Measurements from ENCODE around the gene GFRA3. TPM values are rescaled to one million over a fixed set of nuclear protein-coding genes. Genes with fewer than 3 reads are reported as not detected.

Gene GFRA3
- polyA plus RNA-seq, 1 experiment: not detected

- POLR2A ChIA-PET: no interaction called here
- CTCF ChIA-PET: interaction anchor here (1.7 kb wide), 1 partner anchor 12 kb away, joined by 4 read pairs; no protein-coding TSS in a partner anchor
Measured at GRCh38 chr5:138271281-138271680, 3.1 kb downstream of the GFRA3 start.

GRCh38 chr5:138264183-138264582 is 10.2 kb downstream of the GFRA3 start:
- ChIA-PET POLR2A (no interaction called here), CTCF (interaction anchor here (1.5 kb wide), 1 partner anchor 19 kb away, joined by 6 read pairs; no protein-coding TSS in a partner anchor)
- no peaks in the 10 kb centered on the region for H3K36me3 ChIP-seq (ENCODE audit: control insufficient read depth, insufficient read depth, low read length)
- peaks cover 6% of the 10 kb centered on the region for H3K27me3 ChIP-seq (ENCODE audit: control insufficient read depth, insufficient read depth, low read length)
- TF ChIP-seq CTCF (IDR thresholded peaks at IDR 0.05; ENCODE audit: insufficient read depth, low read depth, low read length): no peak
- no peak for DNase-seq (ENCODE audit: low read depth)
- no peak overlapping the region for H3K4me3 ChIP-seq (ENCODE audit: low read depth, low read length)

More at GRCh38 chr5:138271281-138271680, 3.1 kb downstream of the GFRA3 start:
- DNase-seq (ENCODE audit: low read depth): no peak
- no peak overlapping the region for H3K4me3 ChIP-seq (ENCODE audit: low read depth, low read length)
- peaks cover 6% of the 10 kb centered on the region for H3K27me3 ChIP-seq (ENCODE audit: control insufficient read depth, insufficient read depth, low read length)
- TF ChIP-seq CTCF (IDR thresholded peaks at IDR 0.05; ENCODE audit: insufficient read depth, low read depth, low read length): no peak
- H3K36me3 ChIP-seq (ENCODE audit: control insufficient read depth, insufficient read depth, low read length): no peaks in the 10 kb centered on the region

DNA sequence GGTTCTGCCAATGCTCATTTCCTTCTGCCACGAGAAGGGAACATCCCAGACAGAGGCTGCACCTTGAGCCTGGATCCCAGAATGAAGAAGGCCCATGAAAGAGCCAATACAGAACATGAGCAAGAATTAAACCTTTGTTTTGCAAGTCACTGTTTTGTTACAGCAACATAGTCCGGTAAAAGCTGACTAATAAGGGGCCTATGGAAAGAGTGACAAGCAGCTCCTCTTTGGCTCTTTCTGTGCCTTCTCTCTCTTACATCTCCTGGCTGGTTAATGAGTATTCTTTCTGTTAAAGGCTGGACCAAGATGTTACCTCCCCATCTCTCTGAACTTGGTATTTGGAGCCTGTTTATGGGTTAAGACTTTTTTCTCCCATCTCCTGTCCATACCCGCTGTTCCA is 10.8 kb downstream of the GFRA3 start:
- CTCF ChIA-PET: interaction anchor here (1.5 kb wide), 1 partner anchor 19 kb away, joined by 6 read pairs; no protein-coding TSS in a partner anchor
- no peak for TF ChIP-seq CTCF (IDR thresholded peaks at IDR 0.05; ENCODE audit: insufficient read depth, low read depth, low read length)
- H3K4me3 ChIP-seq (ENCODE audit: low read depth, low read length): no peak overlapping the region
- H3K27me3 ChIP-seq (ENCODE audit: control insufficient read depth, insufficient read depth, low read length): peaks cover 6% of the 10 kb centered on the region
- H3K36me3 ChIP-seq (ENCODE audit: control insufficient read depth, insufficient read depth, low read length): no peaks in the 10 kb centered on the region
- DNase-seq (ENCODE audit: low read depth): no peak
- POLR2A ChIA-PET: no interaction called here

- ChIA-PET CTCF (no interaction called here), POLR2A (no interaction called here)
Measured at GRCh38 chr5:138258704-138259292, 15.6 kb downstream of the GFRA3 start.

DNA sequence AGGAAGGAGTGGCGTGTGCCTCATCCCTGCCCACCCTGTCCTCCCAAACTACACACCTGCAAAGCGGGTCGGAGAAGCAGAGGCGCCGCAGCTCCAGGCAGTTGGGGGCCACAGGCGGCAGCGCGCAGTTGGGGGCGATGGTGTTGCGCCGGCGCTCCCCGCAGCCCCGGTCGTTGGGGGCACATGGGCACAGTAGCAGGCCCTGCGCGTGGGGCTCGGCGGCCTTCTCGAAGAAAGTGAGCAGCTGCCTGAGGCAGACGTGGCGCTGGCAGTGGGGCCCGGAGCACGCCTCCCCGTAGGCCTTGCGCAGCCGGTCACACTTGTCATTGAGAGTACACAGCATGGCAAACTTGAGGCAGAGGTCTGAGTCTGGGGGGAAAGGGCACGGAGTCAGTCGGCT is 16.8 kb downstream of the GFRA3 start:
- no peak for DNase-seq (ENCODE audit: low read depth)
- POLR2A ChIA-PET: no interaction called here
- no peaks in the 10 kb centered on the region for H3K36me3 ChIP-seq (ENCODE audit: control insufficient read depth, insufficient read depth, low read length)

More at GRCh38 chr5:138258704-138259292, 15.6 kb downstream of the GFRA3 start:
- no peak for TF ChIP-seq CTCF (IDR thresholded peaks at IDR 0.05; ENCODE audit: insufficient read depth, low read depth, low read length)
- H3K36me3 ChIP-seq (ENCODE audit: control insufficient read depth, insufficient read depth, low read length): no peaks in the 10 kb centered on the region
- H3K4me3 ChIP-seq (ENCODE audit: low read depth, low read length): no peak overlapping the region
- no peak for DNase-seq (ENCODE audit: low read depth)
- H3K27me3 ChIP-seq (ENCODE audit: control insufficient read depth, insufficient read depth, low read length): peaks cover 7% of the 10 kb centered on the region

More for the DNA sequence above, 16.8 kb downstream of the GFRA3 start:
- TF ChIP-seq CTCF (IDR thresholded peaks at IDR 0.05; ENCODE audit: insufficient read depth, low read depth, low read length): no peak
- peaks cover 12% of the 10 kb centered on the region for H3K27me3 ChIP-seq (ENCODE audit: control insufficient read depth, insufficient read depth, low read length)
- no peak overlapping the region for H3K4me3 ChIP-seq (ENCODE audit: low read depth, low read length)
- CTCF ChIA-PET: interaction anchor here (0.6 kb wide), 1 partner anchor 459 kb away, joined by 3 read pairs; no protein-coding TSS in a partner anchor
